Astrocyte (in vitro differentiated cells and primary cell): ENCODE measurements around the gene IFNA1. TPM values are rescaled to one million over a fixed set of nuclear protein-coding genes. Genes with fewer than 3 reads are reported as not detected.
A peak's percentile ranks its signal among the peaks of the same experiment; 100 is the strongest.
"Not testable (repeated sequence)": the region's sequence is repeated elsewhere in the genome, so short reads cannot be mapped to it uniquely, and the experiment has no call there.

Experiments
- DNase-seq: peaks from one replicate; pipeline ENCODE4 v3.0.0-alpha.2; 2010; ENCODE audit warnings: low read depth
- FAIRE-seq: peaks from 2 replicates; lab custom pipeline; 2011; peaks lifted over from hg19 to GRCh38; lab: Jason Lieb, UNC
- H2AFZ ChIP-seq: 2 replicates; pipeline ENCODE4 v1.6.0; 2012; ENCODE audit warnings: low read depth, low read length, inconsistent platforms
- H3K27ac ChIP-seq: 2 replicates; pipeline ENCODE4 v1.5.1; 2011; ENCODE audit warnings: low read depth, low read length, inconsistent platforms
- H3K27me3 ChIP-seq: 2 replicates; pipeline ENCODE4 v1.6.0; 2011; ENCODE audit warnings: low read length, inconsistent platforms; ENCODE audit not compliant: insufficient read depth
- H3K36me3 ChIP-seq: 2 replicates; pipeline ENCODE4 v1.5.1; 2011; ENCODE audit warnings: low read length, inconsistent platforms; ENCODE audit not compliant: insufficient read depth
- H3K4me1 ChIP-seq: 2 replicates; pipeline ENCODE4 v1.5.1; 2011; ENCODE audit warnings: low read length, inconsistent platforms; ENCODE audit not compliant: insufficient read depth
- H3K4me2 ChIP-seq: 2 replicates; pipeline ENCODE4 v1.6.0; 2012; ENCODE audit warnings: low read length, inconsistent platforms
- H3K4me3 ChIP-seq: 2 replicates; pipeline ENCODE4 v1.5.1; 2011; ENCODE audit warnings: low read depth, mild to moderate bottlenecking, low read length, inconsistent platforms; ENCODE audit not compliant: insufficient read depth
- H3K79me2 ChIP-seq: 2 replicates; pipeline ENCODE4 v1.6.0; 2012; ENCODE audit warnings: mild to moderate bottlenecking, low read length, inconsistent platforms; ENCODE audit not compliant: insufficient read depth
- H3K9ac ChIP-seq: 2 replicates; pipeline ENCODE4 v1.6.0; 2012; ENCODE audit warnings: mild to moderate bottlenecking, low read length, inconsistent platforms
- H3K9me3 ChIP-seq: 2 replicates; pipeline ENCODE4 v1.5.1; 2012; ENCODE audit warnings: low read depth, mild to moderate bottlenecking, low read length, inconsistent platforms; ENCODE audit not compliant: insufficient read depth
- H4K20me1 ChIP-seq: 2 replicates; pipeline ENCODE4 v1.6.0; 2012; ENCODE audit warnings: low read length, inconsistent platforms; ENCODE audit not compliant: insufficient read depth
- H3K27ac Mint-ChIP-seq: one replicate; pipeline ENCODE4 v1.8.0; 2021; ENCODE audit warnings: mild to moderate bottlenecking, mixed read lengths; ENCODE audit not compliant: unreplicated experiment
- H3K27me3 Mint-ChIP-seq: one replicate; pipeline ENCODE4 v1.8.0; 2021; ENCODE audit warnings: low read depth, mixed read lengths; ENCODE audit not compliant: unreplicated experiment
- H3K36me3 Mint-ChIP-seq: one replicate; pipeline ENCODE4 v1.8.0; 2021; ENCODE audit warnings: low read depth, mixed read lengths; ENCODE audit not compliant: unreplicated experiment
- H3K4me1 Mint-ChIP-seq: one replicate; pipeline ENCODE4 v1.8.0; 2021; ENCODE audit warnings: low read depth, mixed read lengths; ENCODE audit not compliant: unreplicated experiment
- H3K4me3 Mint-ChIP-seq: one replicate; pipeline ENCODE4 v1.8.0; 2021; ENCODE audit warnings: mild to moderate bottlenecking, moderate library complexity, mixed read lengths; ENCODE audit not compliant: unreplicated experiment
- H3K9me3 Mint-ChIP-seq: one replicate; pipeline ENCODE4 v1.8.0; 2021; ENCODE audit warnings: mild to moderate bottlenecking, mixed read lengths; ENCODE audit not compliant: unreplicated experiment
- EZH2 ChIP-seq: IDR thresholded peaks from 2 replicates; pipeline ENCODE4 v1.6.1; 2012; ENCODE audit warnings: mild to moderate bottlenecking, low read length, inconsistent platforms; ENCODE audit not compliant: insufficient read depth
- total RNA-seq: library from RNA; stranded (reverse); gene quantifications from 2 replicates; pipeline ENCODE4 v1.2.1, GENCODE V29; 2021
- TF ChIP-seq, protein P1 (sequence below): IDR thresholded peaks from 2 replicates; pipeline ENCODE4 v1.5.1; 2011; ENCODE audit warnings: low read depth, mild to moderate bottlenecking, inconsistent platforms, low read length, moderate library complexity; ENCODE audit not compliant: insufficient read depth

Gene IFNA1
- total RNA-seq, 1 donor from 2014 or later = not detected

DNA sequence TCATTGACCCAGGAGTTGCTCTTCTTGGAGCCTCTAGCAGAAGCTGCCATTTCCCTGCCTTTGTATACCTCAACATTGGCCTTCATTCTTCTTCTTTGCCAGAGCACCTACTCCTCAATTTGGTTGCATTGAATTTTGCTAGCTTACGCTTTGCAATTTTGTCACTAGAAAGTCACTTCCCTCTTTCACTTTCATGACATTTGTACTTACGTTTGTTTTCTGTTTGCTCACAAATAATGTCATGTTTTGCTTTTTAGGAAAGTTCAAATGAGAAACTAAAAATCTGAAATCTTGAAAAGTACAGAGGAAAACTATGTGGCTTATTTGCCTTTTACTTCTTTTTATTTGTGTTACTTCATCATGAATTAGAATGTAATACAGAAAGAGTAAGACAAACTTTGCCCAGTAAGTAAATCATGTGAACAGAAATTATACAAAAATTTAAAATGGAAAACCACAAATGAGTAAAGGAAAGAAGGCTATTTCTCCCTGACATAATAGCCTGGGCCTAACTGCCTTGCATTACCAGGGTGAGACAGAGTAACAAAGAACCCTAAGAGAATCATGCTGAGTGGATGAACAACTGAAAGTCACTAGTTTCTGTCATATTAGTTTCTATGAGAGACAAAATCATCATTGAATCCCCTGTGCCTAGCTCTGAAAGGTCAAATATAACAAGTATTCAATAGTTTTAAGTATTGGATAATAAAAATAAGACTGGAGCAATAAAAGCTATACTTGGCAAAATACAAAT, 7.4 kb upstream of the IFNA1 start:
- no peak for FAIRE-seq
- peaks cover 3% of the 10 kb centered on the region for H3K27me3 ChIP-seq
- H3K9me3 Mint-ChIP-seq = no peaks in the 10 kb centered on the region
- peaks cover 1% of the 10 kb centered on the region for H3K4me1 Mint-ChIP-seq
- no peaks in the 10 kb centered on the region for H3K36me3 ChIP-seq
- no peaks in the 10 kb centered on the region for H3K27me3 Mint-ChIP-seq
- no peak overlapping the region for H3K27ac ChIP-seq
- H3K9me3 ChIP-seq = no peaks in the 10 kb centered on the region
- no peak overlapping the region for H3K4me3 ChIP-seq
- no peak overlapping the region for H3K4me2 ChIP-seq
- no peak overlapping the region for H3K9ac ChIP-seq
- H3K4me1 ChIP-seq = no peaks in the 10 kb centered on the region
- H4K20me1 ChIP-seq = no peaks in the 10 kb centered on the region
- no peaks in the 10 kb centered on the region for H3K79me2 ChIP-seq
- no peak for TF ChIP-seq EZH2
- TF ChIP-seq, protein P1, sequence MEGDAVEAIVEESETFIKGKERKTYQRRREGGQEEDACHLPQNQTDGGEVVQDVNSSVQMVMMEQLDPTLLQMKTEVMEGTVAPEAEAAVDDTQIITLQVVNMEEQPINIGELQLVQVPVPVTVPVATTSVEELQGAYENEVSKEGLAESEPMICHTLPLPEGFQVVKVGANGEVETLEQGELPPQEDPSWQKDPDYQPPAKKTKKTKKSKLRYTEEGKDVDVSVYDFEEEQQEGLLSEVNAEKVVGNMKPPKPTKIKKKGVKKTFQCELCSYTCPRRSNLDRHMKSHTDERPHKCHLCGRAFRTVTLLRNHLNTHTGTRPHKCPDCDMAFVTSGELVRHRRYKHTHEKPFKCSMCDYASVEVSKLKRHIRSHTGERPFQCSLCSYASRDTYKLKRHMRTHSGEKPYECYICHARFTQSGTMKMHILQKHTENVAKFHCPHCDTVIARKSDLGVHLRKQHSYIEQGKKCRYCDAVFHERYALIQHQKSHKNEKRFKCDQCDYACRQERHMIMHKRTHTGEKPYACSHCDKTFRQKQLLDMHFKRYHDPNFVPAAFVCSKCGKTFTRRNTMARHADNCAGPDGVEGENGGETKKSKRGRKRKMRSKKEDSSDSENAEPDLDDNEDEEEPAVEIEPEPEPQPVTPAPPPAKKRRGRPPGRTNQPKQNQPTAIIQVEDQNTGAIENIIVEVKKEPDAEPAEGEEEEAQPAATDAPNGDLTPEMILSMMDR = no peak
- no peak overlapping the region for H2AFZ ChIP-seq
- H3K27ac Mint-ChIP-seq = no peak overlapping the region
- H3K36me3 Mint-ChIP-seq = no peaks in the 10 kb centered on the region
- DNase-seq = no peak
- no peak overlapping the region for H3K4me3 Mint-ChIP-seq

DNA sequence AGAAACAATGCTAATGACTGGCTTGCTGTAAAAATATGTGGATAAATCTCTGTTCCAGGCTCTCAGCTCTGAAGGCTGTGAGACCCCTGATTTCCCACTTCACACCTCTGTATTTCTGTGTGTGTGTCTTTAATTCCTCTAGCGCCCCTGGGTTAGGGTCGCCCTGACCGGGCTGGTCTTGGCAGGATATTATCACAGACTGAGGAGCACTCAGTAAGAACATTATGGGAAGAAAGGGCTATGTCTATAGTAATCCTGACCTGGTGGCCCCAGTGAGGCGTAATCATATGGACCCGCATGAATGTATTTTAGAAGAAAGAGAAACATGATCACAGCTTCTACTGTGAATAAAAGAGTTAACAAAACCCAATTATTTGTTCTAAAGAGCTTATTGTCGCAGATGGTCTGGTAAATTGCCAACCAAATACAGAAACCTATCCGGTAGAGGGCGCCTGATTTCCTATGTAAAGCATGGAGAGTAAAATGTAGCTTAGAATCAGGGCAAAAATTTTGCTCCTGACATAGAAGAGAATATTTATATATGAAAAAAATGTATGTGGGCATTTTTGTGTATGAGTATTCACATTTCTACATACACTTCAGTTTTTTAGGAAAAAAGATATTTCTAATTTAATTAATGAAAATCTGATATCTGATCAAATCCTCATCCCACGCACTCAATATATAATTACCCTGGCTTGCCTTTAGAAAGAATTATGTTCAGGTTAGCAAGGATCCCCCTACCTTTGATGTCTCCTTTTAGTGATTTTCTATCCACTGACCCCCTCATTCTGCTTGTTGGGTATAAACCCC, 5.8 kb upstream of the IFNA1 start:
- H3K27me3 Mint-ChIP-seq = no peaks in the 10 kb centered on the region

DNA sequence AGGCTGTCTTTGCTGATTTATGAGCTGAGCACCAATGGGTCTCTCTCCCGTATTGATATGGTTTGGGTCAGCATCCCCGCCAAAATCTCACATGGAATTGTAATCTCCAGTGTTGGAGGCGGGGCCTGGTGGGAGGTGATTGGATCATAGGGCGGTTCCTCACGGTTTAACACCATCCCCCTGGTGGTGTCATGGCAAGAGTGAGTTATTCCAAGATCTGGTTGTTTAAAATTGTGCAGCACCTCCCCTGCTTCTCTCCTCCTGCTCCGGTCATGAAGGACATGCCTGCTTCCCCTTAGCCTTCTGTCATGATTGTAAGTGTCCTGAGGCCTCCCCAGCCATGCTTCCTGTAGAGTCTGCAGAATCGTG, 5.2 kb upstream of the IFNA1 start:
- not testable (repeated sequence) for H3K79me2 ChIP-seq, H3K36me3 ChIP-seq, H4K20me1 ChIP-seq, H3K4me1 ChIP-seq, H3K9me3 Mint-ChIP-seq, H3K9ac ChIP-seq, H3K4me2 ChIP-seq, H3K27me3 Mint-ChIP-seq, H3K4me3 ChIP-seq, H3K27ac Mint-ChIP-seq, H3K9me3 ChIP-seq, DNase-seq, H3K4me3 Mint-ChIP-seq, H3K27ac ChIP-seq, H2AFZ ChIP-seq, H3K27me3 ChIP-seq, H3K36me3 Mint-ChIP-seq, H3K4me1 Mint-ChIP-seq, FAIRE-seq

More for the DNA sequence above, 5.8 kb upstream of the IFNA1 start:
- H3K27ac ChIP-seq = no peak overlapping the region
- no peaks in the 10 kb centered on the region for H3K9me3 ChIP-seq
- no peaks in the 10 kb centered on the region for H4K20me1 ChIP-seq
- Mint-ChIP-seq H3K9me3 (no peaks in the 10 kb centered on the region), H3K27ac (no peak overlapping the region), H3K4me3 (no peak overlapping the region), H3K36me3 (no peaks in the 10 kb centered on the region), H3K4me1 (no peaks in the 10 kb centered on the region)
- H3K4me2 ChIP-seq = no peak overlapping the region
- H3K4me3 ChIP-seq = no peak overlapping the region
- no peak overlapping the region for H2AFZ ChIP-seq
- no peaks in the 10 kb centered on the region for H3K36me3 ChIP-seq
- peak; percentile 49 for DNase-seq
- no peaks in the 10 kb centered on the region for H3K4me1 ChIP-seq
- H3K9ac ChIP-seq = no peak overlapping the region
- H3K27me3 ChIP-seq = no peaks in the 10 kb centered on the region
- peak; percentile 70 for FAIRE-seq
- TF ChIP-seq, protein P1 = peak; percentile 73
- no peak for TF ChIP-seq EZH2
- H3K79me2 ChIP-seq = no peaks in the 10 kb centered on the region
